ENCODE measurements around the gene SCARF1.

SCARF1 gene

DNA sequence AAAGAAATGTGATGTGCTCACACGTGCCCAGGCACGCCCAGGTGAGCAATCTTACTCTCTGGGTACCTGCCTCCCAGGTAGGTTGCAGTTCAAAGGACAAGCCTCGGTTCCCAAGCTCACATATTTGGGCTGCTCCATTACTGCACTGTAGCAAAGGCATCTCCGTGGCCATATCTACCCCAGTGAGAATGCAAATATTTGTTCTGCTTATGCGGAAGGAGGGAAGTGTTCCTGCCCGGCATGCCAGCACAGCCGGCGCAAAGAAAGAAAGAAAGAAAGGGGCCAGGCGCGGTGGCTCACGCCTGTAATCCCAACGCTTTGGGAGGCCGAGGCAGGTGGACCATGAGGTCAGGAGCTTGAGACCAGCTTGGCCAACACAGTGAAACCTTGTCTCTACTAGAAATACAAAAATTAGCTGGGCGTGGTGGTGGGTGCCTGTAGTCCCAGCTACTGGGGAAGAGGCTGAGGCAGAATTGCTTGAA, 47.6 kb downstream of the SCARF1 start:
- TF ChIP-seq BHLHE40 (IDR thresholded peaks at IDR 0.05; ENCODE audit: borderline replicate concordance) (no peak), HDGF (IDR thresholded peaks at IDR 0.05; ENCODE audit: borderline replicate concordance) (no peak), LEF1 (IDR thresholded peaks at IDR 0.05; ENCODE audit: borderline replicate concordance) (no peak), NFRKB (IDR thresholded peaks at IDR 0.05) (no peak), FOXM1 (IDR thresholded peaks at IDR 0.05; ENCODE audit: borderline replicate concordance) (no peak), TARDBP (IDR thresholded peaks at IDR 0.05) (no peak), ELF4 (IDR thresholded peaks at IDR 0.05) (no peak), SP1 (IDR thresholded peaks at IDR 0.05) (no peak), L3MBTL2 (conservative IDR thresholded peaks at IDR 0.05) (no peak), ZNF384 (IDR thresholded peaks at IDR 0.05) (no peak), FOXK2 (IDR thresholded peaks at IDR 0.05) (no peak), CTBP1 (IDR thresholded peaks at IDR 0.05; ENCODE audit: borderline replicate concordance) (no peak), ARNT (IDR thresholded peaks at IDR 0.05) (no peak), SUZ12 (IDR thresholded peaks at IDR 0.05) (no peak), FOXA1 (IDR thresholded peaks at IDR 0.05) (no peak)
- TF ChIP-seq, protein P1, sequence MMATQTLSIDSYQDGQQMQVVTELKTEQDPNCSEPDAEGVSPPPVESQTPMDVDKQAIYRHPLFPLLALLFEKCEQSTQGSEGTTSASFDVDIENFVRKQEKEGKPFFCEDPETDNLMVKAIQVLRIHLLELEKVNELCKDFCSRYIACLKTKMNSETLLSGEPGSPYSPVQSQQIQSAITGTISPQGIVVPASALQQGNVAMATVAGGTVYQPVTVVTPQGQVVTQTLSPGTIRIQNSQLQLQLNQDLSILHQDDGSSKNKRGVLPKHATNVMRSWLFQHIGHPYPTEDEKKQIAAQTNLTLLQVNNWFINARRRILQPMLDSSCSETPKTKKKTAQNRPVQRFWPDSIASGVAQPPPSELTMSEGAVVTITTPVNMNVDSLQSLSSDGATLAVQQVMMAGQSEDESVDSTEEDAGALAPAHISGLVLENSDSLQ (IDR thresholded peaks at IDR 0.05), result no peak
- no peak for DNase-seq (ENCODE audit: extremely low spot score)
- POLR2A ChIA-PET, result no interaction called here
- CTCF ChIA-PET, result no interaction called here

DNA sequence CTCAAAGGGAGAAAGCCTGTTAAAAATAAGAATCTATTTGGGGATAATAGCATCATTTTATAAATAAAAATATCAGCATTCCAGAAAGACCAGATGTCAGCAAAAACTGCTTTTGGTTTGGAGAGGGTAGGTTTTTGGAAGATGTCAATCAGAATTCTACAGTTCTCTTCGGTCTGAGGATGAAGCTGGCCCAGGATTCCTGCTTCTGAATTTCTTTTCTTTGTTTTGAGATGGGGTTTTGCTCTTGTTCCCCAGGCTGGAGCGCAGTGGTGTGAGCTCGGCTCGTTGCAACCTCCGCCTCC, 52.0 kb downstream of the SCARF1 start:
- POLR2A ChIA-PET, result no interaction called here
- DNase-seq (ENCODE audit: extremely low spot score), result no peak
- TF ChIP-seq, protein P1 (IDR thresholded peaks at IDR 0.05), result no peak
- TF ChIP-seq FOXM1 (IDR thresholded peaks at IDR 0.05; ENCODE audit: borderline replicate concordance) (no peak), SP1 (IDR thresholded peaks at IDR 0.05) (no peak), ARNT (IDR thresholded peaks at IDR 0.05) (no peak), TARDBP (IDR thresholded peaks at IDR 0.05) (no peak), CTBP1 (IDR thresholded peaks at IDR 0.05; ENCODE audit: borderline replicate concordance) (no peak), ELF4 (IDR thresholded peaks at IDR 0.05) (no peak), NFRKB (IDR thresholded peaks at IDR 0.05) (no peak), FOXK2 (IDR thresholded peaks at IDR 0.05) (no peak), FOXA1 (IDR thresholded peaks at IDR 0.05) (no peak), SUZ12 (IDR thresholded peaks at IDR 0.05) (no peak), BHLHE40 (IDR thresholded peaks at IDR 0.05; ENCODE audit: borderline replicate concordance) (no peak), LEF1 (IDR thresholded peaks at IDR 0.05; ENCODE audit: borderline replicate concordance) (no peak), HDGF (IDR thresholded peaks at IDR 0.05; ENCODE audit: borderline replicate concordance) (no peak), L3MBTL2 (conservative IDR thresholded peaks at IDR 0.05) (no peak), ZNF384 (IDR thresholded peaks at IDR 0.05) (no peak)
- CTCF ChIA-PET, result no interaction called here

DNA sequence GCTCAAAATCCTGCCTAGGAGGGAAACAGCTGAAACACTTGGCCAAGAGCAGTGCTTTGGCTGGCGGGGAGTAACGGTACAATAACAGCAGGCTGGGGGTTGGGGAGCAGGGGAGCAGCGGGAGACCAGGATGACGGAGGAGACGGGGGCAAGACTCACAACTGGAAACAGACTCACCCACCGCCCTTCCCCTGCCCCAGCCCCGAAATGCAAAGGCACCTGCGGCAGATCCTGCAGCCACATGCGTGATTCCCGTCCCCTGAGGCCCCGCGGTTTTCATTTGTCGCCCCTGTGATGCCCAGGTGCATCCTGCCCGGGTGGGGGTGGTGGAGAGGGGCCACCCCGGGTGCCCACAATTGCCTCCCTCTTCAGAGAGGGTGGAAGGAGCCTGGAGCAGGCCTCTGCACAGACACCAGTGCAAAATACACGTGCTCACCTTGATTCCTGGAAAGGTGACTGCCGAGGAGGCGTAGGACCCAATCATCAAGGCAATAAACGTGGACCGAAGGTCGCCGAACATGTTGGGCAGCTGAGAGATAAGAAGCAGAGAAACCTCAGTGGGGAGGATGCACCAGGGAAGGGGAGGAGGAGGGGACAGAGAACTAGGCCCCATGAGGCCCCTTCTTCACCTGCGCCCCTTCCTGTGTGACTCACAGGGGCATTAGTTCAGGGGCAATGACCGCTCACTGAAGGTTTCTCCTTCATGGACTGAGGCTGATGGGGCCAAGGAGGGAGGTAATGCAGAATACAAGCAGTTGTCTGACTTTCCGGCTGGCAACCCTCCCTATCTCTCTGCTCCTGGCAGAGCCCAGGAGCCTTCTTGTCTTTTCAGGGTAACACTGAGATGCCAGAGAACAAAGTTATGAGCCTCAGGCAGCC, 52.5 kb downstream of the SCARF1 start:
- no peak for TF ChIP-seq FOXA1 (IDR thresholded peaks at IDR 0.05)
- TF ChIP-seq BHLHE40 (IDR thresholded peaks at IDR 0.05; ENCODE audit: borderline replicate concordance), result no peak
- TF ChIP-seq FOXK2 (IDR thresholded peaks at IDR 0.05), result no peak
- TF ChIP-seq ELF4 (IDR thresholded peaks at IDR 0.05), result no peak
- no peak for TF ChIP-seq TARDBP (IDR thresholded peaks at IDR 0.05)
- TF ChIP-seq FOXM1 (IDR thresholded peaks at IDR 0.05; ENCODE audit: borderline replicate concordance), result no peak
- TF ChIP-seq LEF1 (IDR thresholded peaks at IDR 0.05; ENCODE audit: borderline replicate concordance), result no peak
- TF ChIP-seq ZNF384 (IDR thresholded peaks at IDR 0.05), result no peak
- DNase-seq (ENCODE audit: extremely low spot score), result no peak
- ChIA-PET POLR2A (no interaction called here), CTCF (no interaction called here)

DNA sequence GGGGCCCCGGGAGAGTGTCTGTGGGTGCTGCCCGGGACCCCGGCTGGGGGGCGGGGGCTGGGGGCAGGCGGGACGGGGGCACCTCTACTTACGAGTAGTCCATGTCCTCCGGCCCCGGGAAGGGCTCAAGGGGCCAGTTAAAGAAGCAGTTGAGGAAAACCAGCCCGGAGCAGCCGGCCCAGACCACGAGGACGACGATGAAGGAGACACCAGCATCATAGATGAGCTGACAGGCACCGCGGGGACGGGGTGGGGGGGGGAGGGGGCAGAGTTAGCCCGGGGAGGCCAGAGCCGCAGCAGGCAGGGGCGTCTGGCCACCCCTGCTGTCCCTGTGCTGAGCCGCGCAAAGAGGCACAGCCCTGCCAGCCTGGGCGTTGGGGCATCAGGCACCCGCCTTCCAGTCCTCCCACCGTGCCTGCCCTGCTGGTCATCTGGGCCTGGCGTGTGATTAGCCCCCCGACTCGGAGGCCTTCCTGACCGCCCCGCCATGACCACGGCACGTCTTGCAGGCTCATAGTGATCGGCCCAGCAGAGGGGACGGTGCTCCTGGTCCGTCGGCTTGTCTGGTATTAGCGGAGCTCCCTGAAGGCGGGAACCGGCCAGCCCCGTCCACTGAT, 54.0 kb downstream of the SCARF1 start:
- CTCF ChIA-PET, result no interaction called here
- TF ChIP-seq BHLHE40 (IDR thresholded peaks at IDR 0.05; ENCODE audit: borderline replicate concordance) (no peak), ARNT (IDR thresholded peaks at IDR 0.05) (no peak), FOXM1 (IDR thresholded peaks at IDR 0.05; ENCODE audit: borderline replicate concordance) (no peak)
- DNase-seq (ENCODE audit: extremely low spot score), result no peak
- POLR2A ChIA-PET, result no interaction called here

DNA sequence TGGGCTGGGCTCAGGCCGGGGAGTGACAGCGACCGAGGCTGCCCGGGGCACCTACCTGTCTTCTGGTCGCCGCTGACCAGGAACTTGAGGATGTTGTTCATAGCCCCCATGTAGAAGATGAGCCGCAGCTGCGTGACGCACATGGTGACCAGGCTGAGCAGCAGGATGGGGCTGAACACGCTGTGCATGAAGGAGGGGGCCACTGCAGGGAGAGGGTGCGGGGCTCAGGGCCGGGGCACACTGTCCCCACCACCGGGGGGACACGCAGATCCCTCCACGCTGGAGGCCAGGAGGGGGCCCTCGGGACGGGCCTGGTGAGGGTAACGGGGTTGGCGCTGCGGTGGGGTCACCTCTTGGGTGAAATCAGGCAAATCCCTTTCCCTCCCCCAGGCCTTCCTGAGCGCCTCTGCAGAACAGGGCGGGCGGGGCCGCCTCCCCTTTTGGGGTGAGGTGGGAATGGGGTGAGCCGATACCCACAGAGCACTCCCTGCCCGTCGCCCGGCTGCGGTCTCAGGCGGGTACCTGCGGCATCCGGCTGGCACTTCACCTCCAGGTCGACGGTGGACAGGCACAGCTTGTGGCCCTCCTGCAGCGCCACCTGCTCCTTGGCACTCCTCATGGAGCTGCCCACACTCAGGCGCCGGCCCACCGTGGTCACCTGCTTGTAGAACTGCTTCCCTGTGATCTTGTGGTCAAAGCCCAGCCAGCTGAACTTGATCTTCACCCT, 54.6 kb downstream of the SCARF1 start:
- DNase-seq (ENCODE audit: extremely low spot score), result no peak
- TF ChIP-seq LEF1 (IDR thresholded peaks at IDR 0.05; ENCODE audit: borderline replicate concordance), result no peak
- no peak for TF ChIP-seq ELF4 (IDR thresholded peaks at IDR 0.05)
- no peak for TF ChIP-seq SUZ12 (IDR thresholded peaks at IDR 0.05)
- no peak for TF ChIP-seq NFRKB (IDR thresholded peaks at IDR 0.05)
- no peak for TF ChIP-seq ZNF384 (IDR thresholded peaks at IDR 0.05)
- TF ChIP-seq CTBP1 (IDR thresholded peaks at IDR 0.05; ENCODE audit: borderline replicate concordance), result no peak
- TF ChIP-seq L3MBTL2 (conservative IDR thresholded peaks at IDR 0.05), result no peak
- no peak for TF ChIP-seq FOXA1 (IDR thresholded peaks at IDR 0.05)
- TF ChIP-seq SP1 (IDR thresholded peaks at IDR 0.05), result no peak
- TF ChIP-seq ARNT (IDR thresholded peaks at IDR 0.05), result no peak
- no peak for TF ChIP-seq FOXK2 (IDR thresholded peaks at IDR 0.05)
- no peak for TF ChIP-seq FOXM1 (IDR thresholded peaks at IDR 0.05; ENCODE audit: borderline replicate concordance)
- CTCF ChIA-PET, result interaction anchor here (0.6 kb wide), 1 partner anchor 54 kb away, joined by 4 read pairs; no protein-coding TSS in a partner anchor
- POLR2A ChIA-PET, result no interaction called here

Measured in HEK293T (cell line).